Activated CD4-positive, alpha-beta T cell treated with anti-CD3 and anti-CD28 coated beads, Interleukin-2, amount 50 U/mL, for 4 hours (primary cell): ENCODE data around the gene ATP6V0C.
A peak's percentile ranks its signal among the peaks of the same experiment; 100 is the strongest.

Source experiments
- DNase-seq, 2 experiments: peaks; one replicate each; pipeline ENCODE4 v3.0.0-alpha.2; 2020

ATP6V0C gene

GRCh38 chr16:2513405-2514332, at the start of gene ATP6V0C:
Gene ATP6V0C, plus strand, starts transcription at chr16:2513952. Its CDS starts 152 bp downstream, at chr16:2514104.
- DNase-seq, result peak; percentile 84 to 85

- no peak for DNase-seq
Observed at GRCh38 chr16:2464333-2464732, 49.4 kb upstream of the ATP6V0C start.

GRCh38 chr16:2465653-2466415, 47.9 kb upstream of the ATP6V0C start:
- DNase-seq, result no peak

- no peak for DNase-seq
Observed at GRCh38 chr16:2466667-2467527, 46.9 kb upstream of the ATP6V0C start.

GRCh38 chr16:2467528-2468232, 46.1 kb upstream of the ATP6V0C start:
- no peak for DNase-seq

GRCh38 chr16:2468233-2468724, 45.5 kb upstream of the ATP6V0C start:
- no peak for DNase-seq

GRCh38 chr16:2468725-2469398, 44.9 kb upstream of the ATP6V0C start:
- no peak for DNase-seq

- DNase-seq, result no peak
Observed at GRCh38 chr16:2469399-2470233, 44.1 kb upstream of the ATP6V0C start.

- no peak for DNase-seq
Observed at GRCh38 chr16:2470234-2470601, 43.5 kb upstream of the ATP6V0C start.

- no peak for DNase-seq
Observed at GRCh38 chr16:2470603-2471015, 43.1 kb upstream of the ATP6V0C start.

GRCh38 chr16:2471016-2471652, 42.6 kb upstream of the ATP6V0C start, which contains the start of gene NTN3:
Gene NTN3, plus strand, starts transcription at chr16:2471297. Its CDS starts 405 bp downstream, at chr16:2471702.
- no peak for DNase-seq

GRCh38 chr16:2471653-2472487, 41.9 kb upstream of the ATP6V0C start:
- DNase-seq, result no peak

GRCh38 chr16:2472488-2472864, 41.3 kb upstream of the ATP6V0C start:
- DNase-seq, result no peak

- no peak for DNase-seq
Observed at GRCh38 chr16:2472885-2473445, 40.8 kb upstream of the ATP6V0C start.

- DNase-seq, result no peak
Observed at GRCh38 chr16:2473446-2473926, 40.3 kb upstream of the ATP6V0C start.

- DNase-seq, result peak; percentile 46 to 53
Observed at GRCh38 chr16:2473999-2474876, 39.5 kb upstream of the ATP6V0C start.

- DNase-seq, result peak; percentile 56 to 66
Observed at GRCh38 chr16:2474877-2475412, 38.8 kb upstream of the ATP6V0C start, which contains the start of gene TBC1D24. Gene TBC1D24, plus strand, starts transcription at chr16:2475127. Its CDS starts 21,022 bp downstream, at chr16:2496149.
